Naive thymus-derived CD4-positive, alpha-beta T cell (primary cell): ENCODE data around the gene PCP2. TPM values are rescaled to one million over a fixed set of nuclear protein-coding genes. Genes with fewer than 3 reads are reported as not detected.

ENCODE experiments used
- microRNA-seq: library from miRNA; unstranded; fragments of <30 nt; microRNA quantifications from one replicate; pipeline ENCODE4 v1.2.0, GENCODE V29; 2022; ENCODE audit warnings: borderline microRNAs expressed
- polyA plus RNA-seq, 2 donors: library from polyadenylated mRNA; unstranded; fragments of 300-500 nt; fragmentation: Illumina TruSeq; gene quantifications; one replicate each; pipeline ENCODE4 v1.2.3, GENCODE V29; 2021
- total RNA-seq, 6 experiments: library from RNA in 5 of 6; stranded (reverse) in 5 of 6; gene quantifications; 1 replicate in 5 of 6; 2 replicates in 1 of 6; pipeline ENCODE4 v1.2.3 and lab custom pipeline; 2021 to 2026

The PCP2 gene
- total and polyA plus RNA-seq, 7 experiments from 2014 or later: 2.2 to 13.4 (median 5.4) TPM; not detected in 2

Small RNA genes lying within 50 kb of the gene (microRNA-seq; reads per million reads assigned to microRNA genes)
- gene MIR6792: not detected

Other genes starting within 250 kb of the PCP2 start
- gene PEX11G, start 144.7 kb downstream of the PCP2 start, total RNA-seq: 1 to 10 TPM in 1 of 5 experiments, under 1 TPM in 4; 0.59 to 1.2 (median 0.76) TPM
- 1 to 10 TPM in 1 of 2 donors, under 1 TPM in 1; 0.89 to 1.6 TPM for gene PEX11G, start 144.7 kb downstream of the PCP2 start, polyA plus RNA-seq
- 10 to 100 TPM in 1 of 5 experiments, 1 to 10 TPM in 4; 5.7 to 10.1 (median 7.2) TPM for gene ZNF358, start 117.6 kb downstream of the PCP2 start, total RNA-seq
- 1 to 10 TPM; 1.4 to 2.6 TPM for gene ZNF358, start 117.6 kb downstream of the PCP2 start, polyA plus RNA-seq
- gene MCOLN1, start 111.1 kb downstream of the PCP2 start, total RNA-seq: 10 to 100 TPM; 13.8 to 49.2 (median 18.1) TPM
- 10 to 100 TPM in 1 of 2 donors, 1 to 10 TPM in 1; 8.8 to 11.7 TPM for gene MCOLN1, start 111.1 kb downstream of the PCP2 start, polyA plus RNA-seq
- 100 to 1,000 TPM in 4 of 5 experiments, 10 to 100 TPM in 1; 82.0 to 157 (median 133) TPM for gene PNPLA6, start 98.0 kb downstream of the PCP2 start, total RNA-seq
- 10 to 100 TPM in 1 of 2 donors, 1 to 10 TPM in 1; 5.3 to 12.7 TPM for gene PNPLA6, start 98.0 kb downstream of the PCP2 start, polyA plus RNA-seq
- gene CAMSAP3, start 37.9 kb downstream of the PCP2 start, total RNA-seq: under 1 TPM in 4 of 5 experiments, not detected in 1; 0.16 to 0.76 (median 0.35) TPM
- under 1 TPM; 0.06 to 0.07 TPM for gene CAMSAP3, start 37.9 kb downstream of the PCP2 start, polyA plus RNA-seq
- 10 to 100 TPM; 49.3 to 79.8 (median 76.4) TPM for gene XAB2, start 4.2 kb downstream of the PCP2 start, total RNA-seq
- 10 to 100 TPM in 1 of 2 donors, 1 to 10 TPM in 1; 6.4 to 11.9 TPM for gene XAB2, start 4.2 kb downstream of the PCP2 start, polyA plus RNA-seq
- gene PET100, start 3.9 kb downstream of the PCP2 start, total RNA-seq: 100 to 1,000 TPM; 112 to 134 (median 117) TPM
- 100 to 1,000 TPM; 158 to 274 TPM for gene PET100, start 3.9 kb downstream of the PCP2 start, polyA plus RNA-seq
- gene STXBP2, start 3.4 kb upstream of the PCP2 start, total RNA-seq: 100 to 1,000 TPM; 158 to 411 (median 187) TPM
- 10 to 100 TPM; 52.8 to 61.1 TPM for gene STXBP2, start 3.4 kb upstream of the PCP2 start, polyA plus RNA-seq
- gene RETN, start 35.3 kb upstream of the PCP2 start, total RNA-seq: 1 to 10 TPM in 1 of 5 experiments, not detected in 4; 3.4 TPM
- gene RETN, start 35.3 kb upstream of the PCP2 start, polyA plus RNA-seq: not detected
- 10 to 100 TPM in 1 of 5 experiments, 1 to 10 TPM in 1, not detected in 3; 1.2 to 12.3 TPM for gene MCEMP1, start 43.4 kb upstream of the PCP2 start, total RNA-seq
- gene MCEMP1, start 43.4 kb upstream of the PCP2 start, polyA plus RNA-seq: not detected
- gene TRAPPC5, start 47.1 kb upstream of the PCP2 start, total RNA-seq: 10 to 100 TPM; 43.7 to 79.3 (median 75.4) TPM
- gene TRAPPC5, start 47.1 kb upstream of the PCP2 start, polyA plus RNA-seq: 100 to 1,000 TPM; 165 to 191 TPM
- gene FCER2, start 68.4 kb upstream of the PCP2 start, total RNA-seq: 1 to 10 TPM in 2 of 5 experiments, under 1 TPM in 1, not detected in 2; 0.32 to 3.8 (median 1.3) TPM
- under 1 TPM; 0.48 to 0.52 TPM for gene FCER2, start 68.4 kb upstream of the PCP2 start, polyA plus RNA-seq
- 1 to 10 TPM in 1 of 5 experiments, not detected in 4; 1.2 TPM for gene CLEC4G, start 98.4 kb upstream of the PCP2 start, total RNA-seq
- not detected for gene CLEC4G, start 98.4 kb upstream of the PCP2 start, polyA plus RNA-seq
- gene CD209, start 113.8 kb upstream of the PCP2 start, total RNA-seq: under 1 TPM in 3 of 5 experiments, not detected in 2; 0.27 to 0.68 (median 0.32) TPM
- not detected for gene CD209, start 113.8 kb upstream of the PCP2 start, polyA plus RNA-seq
- gene CLEC4M, start 129.5 kb upstream of the PCP2 start, total RNA-seq: not detected
- under 1 TPM in 1 of 2 donors, not detected in 1; 0.74 TPM for gene CLEC4M, start 129.5 kb upstream of the PCP2 start, polyA plus RNA-seq
- gene EVI5L, start 196.5 kb upstream of the PCP2 start, total RNA-seq: 10 to 100 TPM in 3 of 5 experiments, 1 to 10 TPM in 2; 7.4 to 12.2 (median 11.4) TPM
- 1 to 10 TPM; 2.5 to 3.8 TPM for gene EVI5L, start 196.5 kb upstream of the PCP2 start, polyA plus RNA-seq
- gene PRR36, start 240.7 kb upstream of the PCP2 start, total RNA-seq: 1 to 10 TPM in 1 of 5 experiments, under 1 TPM in 3, not detected in 1; 0.08 to 1.2 (median 0.16) TPM
- gene PRR36, start 240.7 kb upstream of the PCP2 start, polyA plus RNA-seq: under 1 TPM; 0.08 to 0.12 TPM